HK-2 (cell line): ENCODE results near the gene DGCR8.

Experiments
- DNase-seq: peaks from one replicate; pipeline ENCODE4 v3.0.0-alpha.2; 2018; ENCODE audit not compliant: unreplicated experiment

DGCR8 gene

DNA sequence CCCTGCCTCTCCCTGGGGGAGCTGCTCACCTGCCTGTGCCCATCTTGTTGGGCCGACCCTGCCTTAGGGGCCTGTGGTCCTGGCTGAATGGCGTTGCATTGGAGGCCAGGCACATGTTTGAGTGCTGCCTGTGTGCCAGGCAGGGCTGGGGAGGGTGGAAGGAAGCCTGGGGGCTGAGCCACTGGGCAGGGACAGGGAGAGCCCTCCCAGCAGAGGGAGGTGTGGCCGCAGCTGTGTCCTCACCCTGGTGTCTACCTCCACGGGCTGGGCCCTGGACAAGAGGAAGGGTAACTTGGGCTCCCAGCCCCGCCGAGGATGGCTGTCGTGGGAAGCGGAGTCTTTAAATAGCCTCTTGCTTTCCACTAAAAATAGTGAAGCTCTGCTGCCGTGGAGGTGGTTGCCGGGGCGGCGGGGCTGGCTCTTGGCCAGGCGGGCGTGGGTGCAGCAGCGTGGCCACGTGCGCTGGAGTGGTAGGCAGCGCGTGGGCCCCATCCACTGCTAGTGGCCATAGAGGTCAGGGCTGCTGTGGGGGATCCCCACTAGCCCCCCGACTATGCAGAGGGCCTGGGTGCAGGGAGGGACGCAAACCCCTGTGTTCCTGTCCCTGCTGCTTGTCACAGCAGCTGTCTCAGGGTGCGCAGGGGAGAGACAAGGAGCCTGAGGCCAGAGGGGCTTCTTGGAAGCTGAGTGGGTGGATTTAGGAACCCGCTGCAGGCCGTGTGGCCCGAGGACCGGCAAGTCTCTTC, 57.8 kb downstream of the DGCR8 start:
- DNase-seq, result no peak

DNA sequence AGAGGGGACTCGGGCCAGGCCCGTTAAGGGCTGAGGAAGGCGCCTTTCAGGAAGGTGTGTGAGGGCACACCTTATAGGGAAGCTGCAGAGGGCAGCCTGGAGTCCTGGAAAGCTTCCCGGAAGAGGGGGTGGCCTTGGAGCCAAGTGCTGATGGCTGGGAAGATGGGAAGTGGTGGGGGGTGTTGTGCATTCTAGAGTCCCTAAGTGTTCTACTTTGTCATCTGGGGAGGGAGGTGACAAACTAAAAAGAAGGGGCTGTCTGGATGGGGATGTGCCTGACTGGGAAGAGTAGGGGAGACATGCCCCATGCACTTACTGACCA, 58.3 kb downstream of the DGCR8 start:
- DNase-seq, result no peak

DNA sequence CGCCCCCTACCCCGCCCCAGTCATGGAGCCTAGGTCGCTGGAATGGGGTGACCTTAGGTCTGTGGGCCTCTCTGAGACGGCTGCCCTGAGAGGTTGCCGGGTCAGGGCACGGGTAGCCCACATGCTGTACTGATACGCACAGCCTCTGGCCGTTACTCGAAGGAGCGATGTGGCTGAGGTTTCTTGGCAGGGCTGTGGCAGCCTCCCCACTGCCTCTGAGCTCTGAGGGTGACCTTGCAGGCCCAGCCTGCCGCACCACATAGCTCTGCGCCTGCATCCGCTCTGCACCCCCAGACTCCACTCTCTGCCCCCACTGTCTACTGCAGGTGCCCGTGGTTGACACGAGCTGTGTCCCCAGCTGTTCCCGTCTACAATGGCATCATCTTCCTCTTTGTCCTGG, 58.8 kb downstream of the DGCR8 start:
- no peak for DNase-seq

DNA sequence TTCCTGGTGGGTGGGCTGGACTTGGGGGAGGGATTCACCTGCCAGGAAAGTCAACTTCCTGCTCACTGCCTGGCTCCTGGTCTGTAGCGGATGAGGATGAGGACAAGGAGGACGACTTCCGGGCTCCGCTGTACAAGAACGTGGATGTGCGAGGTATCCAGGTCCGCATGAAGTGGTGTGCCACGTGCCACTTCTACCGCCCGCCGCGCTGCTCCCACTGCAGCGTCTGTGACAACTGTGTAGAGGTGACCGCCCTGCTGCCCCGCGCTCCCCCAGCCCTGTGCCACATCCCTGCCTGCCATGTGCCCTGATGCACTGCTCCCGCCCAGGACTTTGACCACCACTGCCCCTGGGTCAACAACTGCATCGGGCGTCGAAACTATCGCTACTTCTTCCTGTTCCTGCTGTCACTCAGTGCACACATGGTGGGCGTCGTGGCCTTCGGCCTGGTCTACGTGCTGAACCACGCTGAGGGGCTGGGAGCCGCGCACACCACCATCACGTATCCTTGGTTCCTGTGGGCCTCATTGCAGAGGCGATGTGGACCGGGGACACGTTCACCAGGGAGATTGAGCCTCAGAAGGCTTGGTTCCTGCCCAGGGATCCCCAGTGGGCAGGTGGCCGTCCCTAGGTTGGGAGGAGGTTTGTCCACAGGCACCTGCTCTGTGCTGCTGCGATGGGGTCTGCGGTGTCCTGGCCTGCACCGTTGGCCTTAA, 59.5 kb downstream of the DGCR8 start:
- DNase-seq, result no peak

DNA sequence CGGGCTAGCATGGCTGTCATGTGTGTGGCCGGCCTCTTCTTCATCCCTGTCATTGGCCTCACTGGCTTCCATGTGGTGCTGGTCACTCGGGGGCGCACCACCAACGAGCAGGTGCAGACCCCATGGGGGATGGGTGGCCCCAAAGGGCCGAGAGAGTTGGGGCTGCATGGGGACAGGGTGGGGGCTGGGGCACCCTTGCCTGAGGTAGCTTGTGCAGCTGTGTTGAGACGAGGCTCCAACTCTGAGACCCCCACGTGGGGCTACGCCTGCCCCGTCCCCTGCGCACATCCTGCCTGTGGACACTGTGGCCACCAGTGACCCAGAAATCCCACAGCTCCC, 60.0 kb downstream of the DGCR8 start:
- no peak for DNase-seq

DNA sequence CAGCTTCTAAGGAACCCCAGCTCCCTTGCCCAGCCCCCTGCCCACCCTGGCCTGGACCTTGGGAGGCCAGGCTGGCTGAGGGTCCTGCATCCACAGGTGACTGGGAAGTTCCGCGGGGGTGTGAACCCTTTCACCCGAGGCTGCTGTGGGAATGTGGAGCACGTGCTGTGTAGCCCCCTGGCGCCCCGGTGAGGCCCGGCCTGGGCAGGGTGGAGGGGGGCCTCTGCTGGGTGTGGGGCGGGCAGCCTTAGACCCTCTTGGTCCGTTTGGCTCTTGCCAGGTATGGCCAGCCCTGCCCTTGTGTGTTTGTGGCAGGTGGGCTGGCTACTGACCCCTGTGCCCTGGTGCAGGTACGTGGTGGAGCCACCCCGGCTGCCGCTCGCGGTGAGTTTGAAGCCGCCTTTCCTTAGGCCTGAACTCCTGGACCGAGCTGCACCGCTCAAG, 60.5 kb downstream of the DGCR8 start:
- DNase-seq, result no peak

DNA sequence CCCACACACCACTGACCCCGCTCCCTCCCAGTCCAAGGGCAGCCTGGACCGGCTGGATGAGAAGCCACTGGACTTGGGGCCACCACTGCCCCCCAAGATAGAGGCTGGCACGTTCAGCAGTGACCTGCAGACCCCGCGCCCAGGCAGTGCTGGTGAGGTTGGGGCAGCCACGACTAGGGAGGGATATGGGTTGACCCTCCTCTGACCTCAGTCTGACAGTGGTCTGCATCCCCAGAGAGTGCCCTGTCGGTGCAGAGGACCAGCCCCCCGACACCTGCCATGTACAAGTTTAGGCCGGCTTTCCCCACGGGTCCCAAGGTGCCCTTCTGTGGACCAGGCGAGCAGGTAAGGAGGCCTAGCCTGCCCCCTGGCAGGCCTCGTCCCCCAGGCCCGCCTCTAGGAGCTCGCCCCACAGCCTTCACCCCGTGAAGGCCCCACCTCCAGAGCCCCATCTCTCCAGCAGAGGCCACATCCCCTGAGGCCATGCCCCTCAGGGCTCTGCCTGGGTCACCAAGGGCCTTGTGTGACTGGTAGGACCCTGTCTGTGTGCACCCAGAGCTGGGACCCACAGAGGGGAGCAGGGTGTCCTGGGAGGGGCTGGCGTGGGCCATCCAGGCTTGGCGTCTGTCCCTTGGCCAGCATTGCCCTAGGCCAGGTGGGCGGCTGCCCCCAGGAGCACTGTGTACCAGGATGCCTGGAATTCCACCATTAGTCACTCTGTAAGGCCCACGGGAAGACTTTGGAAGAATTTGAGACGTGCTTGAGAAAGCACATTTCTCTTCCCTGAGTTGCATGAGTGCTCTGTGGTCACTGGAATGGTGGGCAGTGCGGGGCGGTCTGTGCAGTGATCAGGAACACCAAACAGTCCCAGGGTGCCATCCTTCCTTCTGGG, 61.4 kb downstream of the DGCR8 start:
- peak; percentile 73 for DNase-seq

DNA sequence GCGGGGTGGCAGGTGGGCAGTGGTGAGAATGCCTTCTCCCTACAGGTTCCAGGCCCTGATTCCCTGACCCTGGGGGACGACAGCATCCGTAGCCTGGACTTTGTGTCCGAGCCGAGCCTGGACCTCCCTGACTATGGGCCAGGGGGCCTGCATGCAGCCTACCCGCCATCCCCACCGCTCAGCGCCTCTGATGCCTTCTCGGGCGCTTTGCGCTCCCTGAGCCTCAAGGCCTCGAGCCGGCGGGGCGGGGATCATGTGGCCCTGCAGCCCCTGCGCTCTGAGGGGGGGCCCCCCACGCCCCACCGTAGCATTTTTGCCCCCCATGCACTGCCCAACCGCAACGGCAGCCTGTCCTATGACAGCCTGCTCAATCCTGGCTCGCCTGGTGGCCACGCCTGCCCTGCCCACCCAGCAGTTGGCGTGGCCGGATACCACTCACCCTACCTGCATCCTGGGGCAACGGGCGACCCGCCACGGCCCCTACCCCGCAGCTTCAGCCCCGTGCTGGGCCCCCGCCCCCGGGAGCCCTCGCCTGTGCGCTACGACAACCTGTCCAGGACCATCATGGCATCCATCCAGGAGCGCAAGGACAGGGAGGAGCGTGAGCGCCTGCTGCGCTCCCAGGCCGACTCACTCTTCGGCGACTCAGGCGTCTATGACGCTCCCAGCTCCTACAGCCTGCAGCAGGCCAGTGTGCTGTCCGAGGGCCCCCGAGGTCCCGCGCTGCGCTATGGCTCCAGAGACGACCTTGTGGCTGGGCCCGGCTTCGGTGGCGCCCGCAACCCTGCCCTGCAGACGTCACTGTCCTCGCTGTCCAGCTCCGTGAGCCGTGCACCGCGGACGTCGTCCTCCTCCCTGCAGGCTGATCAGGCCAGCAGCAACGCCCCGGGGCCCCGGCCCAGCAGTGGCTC, 62.9 kb downstream of the DGCR8 start:
- no peak for DNase-seq

DNA sequence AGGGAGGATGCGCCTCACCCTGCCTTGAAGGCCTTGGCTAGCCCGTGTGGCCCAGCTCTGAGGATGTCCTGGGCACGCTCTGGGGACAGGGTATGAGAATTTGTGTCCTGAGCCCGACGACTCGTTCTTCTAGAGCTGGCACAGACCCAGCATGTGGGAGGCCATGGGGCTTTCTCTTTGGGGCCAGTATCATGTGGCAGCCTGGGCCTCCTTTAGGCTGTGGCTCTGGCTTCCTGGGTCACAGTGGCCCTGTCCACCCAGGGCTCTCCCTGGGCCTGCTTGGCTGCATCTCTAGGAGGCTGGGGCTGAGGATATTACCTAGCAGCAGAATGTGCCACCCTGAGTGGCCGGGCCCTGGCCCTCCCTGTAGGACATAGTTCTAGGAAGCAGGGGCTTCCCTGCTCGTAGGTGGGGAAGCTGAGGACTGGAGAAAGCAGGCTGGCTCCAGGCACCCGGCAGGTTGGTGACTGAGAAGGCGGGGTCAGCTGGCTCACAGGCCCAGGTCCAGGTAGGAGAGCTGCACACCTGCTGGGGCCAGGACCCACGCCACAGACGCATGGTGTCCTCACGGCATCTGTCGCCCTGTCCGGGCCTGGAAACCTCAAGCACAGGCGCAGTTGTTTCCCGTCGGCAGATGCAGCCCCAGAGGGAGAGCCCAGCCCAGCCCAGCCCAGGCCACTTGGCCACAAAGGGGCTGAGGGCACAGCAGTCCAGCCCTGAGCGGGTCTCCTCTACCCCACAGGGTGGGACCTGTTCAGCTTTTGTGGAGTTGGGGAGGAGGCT, 64.0 kb downstream of the DGCR8 start:
- DNase-seq, result no peak

DNA sequence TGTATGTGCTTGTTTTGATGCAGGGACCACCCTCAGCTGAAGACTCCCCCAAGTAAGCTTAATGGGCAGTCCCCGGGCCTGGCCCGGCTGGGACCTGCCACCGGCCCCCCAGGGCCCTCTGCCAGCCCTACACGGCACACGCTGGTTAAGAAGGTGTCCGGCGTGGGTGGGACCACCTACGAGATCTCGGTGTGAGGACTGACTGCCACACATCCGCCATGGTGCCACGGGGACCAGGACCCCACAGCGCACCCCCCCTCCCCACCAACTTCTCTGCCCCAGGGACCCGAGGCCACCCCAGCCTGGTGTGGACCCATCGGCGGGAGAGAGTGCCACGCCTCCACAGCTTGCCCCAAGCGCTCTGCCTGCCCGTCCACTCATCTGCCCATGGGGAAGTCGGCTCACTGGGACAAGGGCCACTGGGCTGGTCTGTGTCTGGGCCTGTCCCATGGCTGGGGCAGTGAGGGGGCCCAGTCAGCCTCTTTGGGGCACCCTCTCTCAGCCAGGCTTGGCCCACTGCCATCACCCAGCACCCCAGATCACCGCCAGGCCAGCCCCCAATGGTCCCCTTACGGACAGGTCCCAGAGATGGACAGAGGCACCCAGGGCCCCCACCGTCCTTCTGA, 65.3 kb downstream of the DGCR8 start:
- no peak for DNase-seq

DNA sequence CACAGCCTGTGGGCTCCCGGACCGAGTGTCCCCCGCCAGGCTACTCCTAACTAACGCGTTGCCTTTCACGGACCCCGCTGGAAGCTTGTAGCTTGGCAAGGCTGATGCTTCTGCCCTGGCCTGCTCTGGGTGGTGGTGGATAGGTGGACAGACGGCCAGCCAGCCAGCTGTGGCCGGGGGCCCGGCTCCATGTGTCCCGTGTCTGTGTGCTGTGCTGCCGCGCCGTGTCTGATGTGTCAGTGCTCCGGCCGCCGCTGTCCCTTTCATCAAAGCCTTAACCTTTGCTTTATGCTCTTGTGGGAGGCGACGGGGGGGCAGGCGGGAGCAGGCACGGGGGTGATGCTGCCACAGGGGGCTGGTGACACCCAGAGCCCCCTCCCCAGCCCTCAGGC, 65.8 kb downstream of the DGCR8 start:
- DNase-seq, result no peak

DNA sequence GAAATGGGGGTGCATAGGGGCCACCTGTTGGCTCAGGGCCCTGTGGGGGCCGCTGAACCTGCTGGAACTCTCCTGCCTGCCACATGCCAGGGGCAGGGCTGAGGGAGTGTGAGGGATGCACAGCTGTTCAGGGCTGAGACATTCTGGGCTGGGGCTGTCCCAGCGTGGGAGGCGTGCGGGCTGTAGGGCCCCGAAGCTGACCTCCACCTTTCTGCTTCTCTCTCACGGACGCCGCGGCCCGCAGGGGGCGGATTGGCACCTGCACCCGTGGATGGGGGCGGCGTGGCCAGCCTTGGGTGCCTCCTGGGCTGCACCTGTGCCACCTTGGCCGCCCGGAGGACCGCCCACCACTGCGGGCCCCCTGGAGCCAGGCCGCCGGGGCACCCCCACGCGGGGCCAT, 66.7 kb downstream of the DGCR8 start:
- DNase-seq, result no peak

DNA sequence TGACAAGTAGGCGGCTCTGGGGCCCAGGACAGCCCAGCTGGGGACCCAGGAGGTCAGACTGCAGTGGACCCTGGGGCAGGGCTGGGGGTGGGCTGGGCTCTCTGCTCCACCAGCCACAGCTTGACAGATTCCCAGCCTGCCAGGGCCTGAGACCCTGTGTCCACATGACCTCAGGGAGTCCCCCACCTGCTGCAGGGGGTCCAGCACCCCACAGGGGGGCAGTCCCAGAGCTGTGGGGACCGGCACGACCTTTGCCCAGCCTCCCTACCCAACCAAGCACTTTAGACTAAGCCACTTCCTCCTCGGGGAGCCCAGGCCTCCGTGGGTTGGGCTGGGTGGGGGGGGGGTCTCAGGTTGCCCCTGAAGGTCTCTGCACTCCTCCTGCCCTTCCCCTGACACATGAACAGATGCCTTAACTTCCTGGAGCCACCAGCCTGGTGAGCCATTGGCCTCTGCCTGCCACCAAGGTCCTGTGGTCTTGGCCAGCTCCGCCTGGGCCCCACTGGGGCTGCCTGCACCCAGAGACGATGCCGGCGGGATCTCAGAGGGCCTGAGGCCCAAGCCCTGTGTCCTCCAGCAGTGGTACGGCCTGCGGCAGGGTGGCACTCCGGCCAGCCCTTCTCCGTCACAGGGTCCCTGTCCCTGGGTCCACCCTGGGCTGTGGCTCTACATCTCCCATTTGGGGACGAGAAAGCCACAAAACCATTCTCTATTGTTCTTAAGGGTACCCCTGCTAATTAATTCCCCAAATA, 67.4 kb downstream of the DGCR8 start:
- DNase-seq, result no peak

DNA sequence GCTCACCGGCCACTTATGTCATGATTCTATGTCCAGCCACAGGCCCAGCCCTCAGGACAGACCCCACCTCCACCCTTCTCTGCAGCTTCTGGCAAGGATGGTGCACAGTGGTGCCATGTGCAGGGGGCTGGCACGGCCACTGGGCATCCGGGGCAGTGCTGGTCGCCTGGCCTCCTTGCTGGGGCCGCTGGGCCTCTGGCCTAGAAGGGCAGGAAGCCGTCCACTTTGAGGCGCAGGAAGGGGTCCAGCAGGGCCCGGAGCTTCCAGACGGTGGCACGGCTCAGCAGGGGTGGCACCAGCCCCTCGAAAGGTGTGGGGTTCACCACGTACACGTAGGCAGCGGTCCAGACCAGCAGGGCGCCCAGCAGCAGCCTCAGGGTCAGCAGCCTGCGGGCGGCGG, 68.4 kb downstream of the DGCR8 start:
- no peak for DNase-seq

DNA sequence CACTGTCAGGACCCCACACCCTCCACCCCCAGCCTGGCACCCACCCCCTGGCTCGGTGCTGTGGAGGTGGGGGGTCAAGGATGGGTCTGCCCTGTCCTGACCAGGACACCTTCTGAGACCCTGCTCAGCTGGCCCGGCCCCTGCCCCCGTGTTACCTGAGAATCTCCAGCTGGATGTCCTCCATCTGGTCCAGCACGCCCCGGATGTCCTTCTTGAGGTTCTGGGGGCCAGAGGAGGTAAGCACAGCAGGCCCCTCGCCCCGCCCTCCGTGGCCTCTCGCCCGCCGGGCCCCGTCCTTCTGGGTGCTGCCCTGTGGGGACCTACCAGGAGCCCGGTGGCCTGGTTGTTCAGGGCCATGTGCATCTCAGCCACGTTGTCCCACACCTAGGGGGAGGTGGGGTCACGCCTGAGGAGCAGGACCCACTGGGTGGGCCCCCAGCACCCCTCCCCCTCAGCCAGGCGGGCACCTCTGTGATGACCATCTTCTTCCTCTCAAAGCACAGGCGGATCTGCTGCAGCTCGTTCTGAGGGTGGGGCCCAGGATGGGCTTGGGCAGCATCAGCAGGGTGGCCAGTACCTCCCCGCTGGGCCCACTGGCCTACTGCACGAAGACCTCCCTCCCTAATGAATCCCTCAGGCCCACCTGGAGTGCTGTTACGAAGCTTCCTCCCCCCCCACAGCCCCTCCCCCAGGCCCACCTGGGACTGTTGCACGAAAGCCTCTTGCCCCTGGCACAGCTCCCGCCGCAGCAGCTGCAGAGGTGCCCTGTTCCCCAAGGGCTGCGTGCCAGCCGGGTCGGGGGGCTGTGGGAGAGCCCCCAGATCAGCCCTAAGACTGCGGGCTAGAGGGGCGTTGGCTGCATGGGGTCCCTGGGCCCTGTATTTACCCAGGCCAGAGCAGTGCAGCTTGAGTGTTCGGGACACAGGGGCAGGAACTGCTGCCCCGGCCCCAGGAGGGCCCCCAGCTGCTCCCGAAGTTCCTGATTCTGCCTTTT, 69.5 kb downstream of the DGCR8 start:
- DNase-seq, result no peak

DNA sequence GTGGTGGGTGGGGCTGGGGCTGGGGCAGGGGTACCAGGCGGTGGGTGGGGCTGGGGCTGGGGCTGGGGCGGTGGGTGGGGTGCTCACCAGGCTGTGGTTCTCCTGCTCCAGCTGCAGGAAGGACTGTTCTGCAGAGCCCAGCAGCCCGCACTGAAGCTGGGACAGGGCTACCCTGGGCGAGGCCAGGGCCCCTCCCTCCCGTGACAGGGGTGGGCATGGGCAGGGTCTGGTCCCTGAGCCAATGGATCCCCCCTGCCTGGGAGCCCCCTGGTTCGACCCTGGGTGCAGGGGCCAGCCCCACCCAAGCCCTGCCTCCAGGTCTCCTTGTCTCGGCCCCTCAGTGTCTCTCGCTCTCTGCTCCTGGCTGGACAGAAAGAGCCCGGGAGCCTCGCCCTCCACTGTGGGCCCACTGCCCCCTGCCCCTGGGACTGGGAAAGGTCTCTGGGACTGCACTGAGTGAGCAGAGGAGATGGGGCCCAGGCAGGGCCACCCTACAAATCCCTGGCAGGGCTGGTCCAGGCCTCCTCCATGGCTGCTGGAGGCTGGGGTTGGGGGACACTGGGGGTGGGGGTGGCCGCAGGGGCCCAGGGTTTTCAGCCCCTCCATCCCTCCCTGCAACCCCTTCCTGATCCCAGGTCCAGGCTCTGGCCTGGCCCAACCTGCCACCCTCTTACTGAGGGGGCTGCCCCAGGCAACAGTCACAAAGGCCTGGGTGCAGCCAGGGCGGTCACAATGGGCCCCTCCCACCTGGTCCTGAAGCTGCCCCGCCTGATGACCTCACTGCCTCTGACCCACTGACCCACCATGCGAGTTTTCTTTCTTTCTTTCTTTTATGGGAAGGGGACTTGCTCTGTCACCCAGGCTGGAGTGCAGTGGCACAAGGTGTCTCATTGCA, 70.6 kb downstream of the DGCR8 start, which contains the start of gene CCDC188:
Gene CCDC188 (minus strand): TSS at position 675 of the 895 bp plus-strand sequence. CDS start 69 bp downstream, at position 606.
- DNase-seq, result no peak

DNA sequence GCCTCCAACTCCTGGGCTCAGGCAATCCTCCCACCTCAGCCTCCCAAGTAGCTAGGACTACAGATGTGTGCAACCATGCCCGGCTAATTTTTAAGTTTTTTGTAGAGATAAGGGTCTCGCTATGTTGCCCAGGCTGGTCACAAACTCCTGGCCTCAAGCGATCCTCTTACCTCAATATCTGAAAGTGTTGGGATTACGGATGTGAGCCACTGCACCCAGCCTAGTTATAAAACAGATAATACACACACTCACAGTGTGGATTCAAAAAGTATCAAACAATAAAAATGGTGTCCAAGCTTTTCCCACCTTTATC, 71.2 kb downstream of the DGCR8 start:
- DNase-seq, result no peak
